ENCODE data around the gene AFF1.
"Not testable (repeated sequence)": the region's sequence is repeated elsewhere in the genome, so short reads cannot be mapped to it uniquely, and the experiment has no call there.

AFF1 gene

DNA sequence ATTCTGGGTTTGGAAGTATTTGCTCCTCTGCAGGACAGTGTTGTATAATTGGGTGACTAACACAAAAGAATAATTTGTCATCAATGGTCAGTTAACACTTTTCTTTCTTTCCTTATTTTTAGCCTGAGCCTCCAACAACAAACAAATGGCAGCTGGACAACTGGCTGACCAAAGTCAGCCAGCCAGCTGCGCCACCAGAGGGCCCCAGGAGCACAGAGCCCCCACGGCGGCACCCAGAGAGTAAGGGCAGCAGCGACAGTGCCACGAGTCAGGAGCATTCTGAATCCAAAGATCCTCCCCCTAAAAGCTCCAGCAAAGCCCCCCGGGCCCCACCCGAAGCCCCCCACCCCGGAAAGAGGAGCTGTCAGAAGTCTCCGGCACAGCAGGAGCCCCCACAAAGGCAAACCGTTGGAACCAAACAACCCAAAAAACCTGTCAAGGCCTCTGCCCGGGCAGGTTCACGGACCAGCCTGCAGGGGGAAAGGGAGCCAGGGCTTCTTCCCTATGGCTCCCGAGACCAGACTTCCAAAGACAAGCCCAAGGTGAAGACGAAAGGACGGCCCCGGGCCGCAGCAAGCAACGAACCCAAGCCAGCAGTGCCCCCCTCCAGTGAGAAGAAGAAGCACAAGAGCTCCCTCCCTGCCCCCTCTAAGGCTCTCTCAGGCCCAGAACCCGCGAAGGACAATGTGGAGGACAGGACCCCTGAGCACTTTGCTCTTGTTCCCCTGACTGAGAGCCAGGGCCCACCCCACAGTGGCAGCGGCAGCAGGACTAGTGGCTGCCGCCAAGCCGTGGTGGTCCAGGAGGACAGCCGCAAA lies 179.6 kb downstream of the AFF1 start:
- no peak for DNase-seq (ENCODE audit: low read depth in 3 of 3)

DNA sequence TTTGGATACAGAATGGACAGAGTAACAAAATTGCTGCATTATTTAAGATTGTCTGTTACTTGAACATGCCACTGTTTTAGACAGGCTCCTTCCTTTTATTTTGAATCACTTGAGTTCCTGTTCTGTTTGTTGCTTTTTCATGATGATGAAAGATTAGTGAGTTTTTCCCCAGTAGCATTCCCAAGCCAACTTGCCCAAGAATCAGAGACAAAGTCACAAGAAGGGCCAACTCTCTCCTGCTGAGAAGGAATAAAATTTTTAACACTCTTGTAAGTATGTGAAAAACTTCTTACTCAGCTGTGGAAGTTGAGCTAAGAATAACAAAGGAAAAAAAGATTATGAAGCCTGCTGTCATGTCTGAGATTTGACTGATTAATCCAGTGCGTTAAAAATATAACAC lies 181.4 kb downstream of the AFF1 start:
- no peak for DNase-seq (ENCODE audit: low read depth in 3 of 3)

DNA sequence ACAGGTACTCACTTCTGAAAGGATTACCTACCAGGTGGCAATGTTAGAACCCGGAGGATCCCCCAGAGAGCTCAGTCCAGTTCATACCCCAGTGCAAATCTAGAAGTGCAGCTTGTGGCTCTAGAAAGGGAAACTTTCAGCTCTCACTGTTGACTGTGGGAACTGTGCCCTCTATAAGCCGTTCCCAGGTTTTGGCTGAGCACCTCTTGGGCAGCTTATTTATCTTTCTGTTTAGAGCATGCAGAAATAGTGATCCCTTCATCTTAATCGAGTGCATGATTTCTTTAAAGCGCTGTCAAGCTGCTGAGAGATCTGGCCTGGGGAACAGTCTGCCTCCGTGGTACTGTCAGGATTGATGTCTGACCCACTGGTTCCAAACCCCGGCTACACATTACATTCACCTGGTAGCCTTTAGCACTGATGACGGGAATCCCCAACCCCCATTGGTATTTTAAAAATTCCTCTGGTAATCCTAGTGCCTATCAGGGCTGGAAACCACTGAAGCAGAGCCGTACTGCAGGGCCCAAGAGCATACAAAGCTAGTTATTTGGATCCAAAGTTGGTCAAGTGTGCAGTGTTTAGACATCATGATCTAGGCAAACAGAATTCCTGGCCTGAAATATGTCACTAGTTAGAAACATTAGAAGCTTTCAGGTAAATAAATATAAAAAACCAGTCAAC lies 182.4 kb downstream of the AFF1 start:
- no peak for DNase-seq (ENCODE audit: low read depth in 3 of 3)

DNA sequence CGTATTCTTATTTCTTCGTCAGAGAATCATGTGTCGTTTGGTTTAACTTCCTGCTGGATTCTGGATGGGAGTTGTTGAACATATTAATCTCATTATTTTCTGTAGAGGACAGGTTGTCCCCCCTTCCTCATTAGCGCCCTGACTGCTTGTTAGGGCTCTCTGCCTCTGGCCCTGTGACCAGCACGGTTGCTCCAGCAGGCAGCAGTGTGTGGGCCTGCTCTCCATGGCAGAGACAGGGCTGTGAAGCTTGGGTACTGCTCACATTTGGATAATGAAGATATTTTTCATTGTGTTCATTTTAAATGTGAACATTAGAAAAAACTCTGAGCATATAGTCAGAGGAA lies 182.9 kb downstream of the AFF1 start:
- DNase-seq (ENCODE audit: low read depth in 3 of 3): no peak

GRCh38 chr4:87118421-87118820 lies 183.6 kb downstream of the AFF1 start:
- no peak for DNase-seq (ENCODE audit: low read depth in 3 of 3)

DNA sequence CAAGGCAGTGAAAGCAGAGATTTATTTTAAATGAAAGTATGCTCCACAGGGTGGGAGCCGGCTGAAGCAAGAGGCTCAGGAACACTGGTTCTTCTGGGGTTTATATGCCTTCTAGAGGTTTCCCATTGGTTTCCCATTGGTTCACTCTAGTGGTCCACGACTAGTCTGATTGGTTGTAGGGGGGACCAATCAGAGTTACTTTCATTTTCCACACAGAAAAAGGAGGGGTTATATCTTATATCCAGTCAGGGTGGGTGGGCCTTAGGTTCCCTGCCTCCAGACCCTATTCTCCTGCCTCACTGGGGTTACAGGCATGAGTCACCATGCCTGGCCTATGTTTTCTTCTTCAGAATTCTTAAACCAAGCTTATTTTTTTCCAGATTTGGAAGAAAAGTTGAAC lies 184.0 kb downstream of the AFF1 start:
- no peak for DNase-seq (ENCODE audit: low read depth in 3 of 3)

DNA sequence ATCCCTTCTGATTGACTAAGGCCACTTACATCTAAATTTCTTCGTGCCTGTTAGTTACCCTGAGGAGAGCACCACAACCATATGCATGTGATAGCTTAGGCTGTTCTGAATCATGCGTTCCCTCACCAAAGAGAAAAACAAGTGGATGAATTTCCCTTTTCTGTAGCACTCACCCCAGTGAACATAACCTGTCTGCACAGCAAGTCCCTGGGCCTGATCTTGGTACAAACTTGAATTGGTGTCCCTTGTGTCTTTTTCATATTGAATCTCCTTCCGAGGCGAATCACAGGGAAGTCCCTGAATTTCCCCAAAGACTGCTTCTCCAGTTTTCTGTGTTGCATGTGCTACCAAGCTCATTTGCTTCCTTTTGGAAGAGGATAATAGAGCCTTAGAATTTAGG lies 185.2 kb downstream of the AFF1 start:
- DNase-seq (ENCODE audit: low read depth in 3 of 3): no peak

GRCh38 chr4:87120411-87121162 lies 185.8 kb downstream of the AFF1 start:
- DNase-seq (ENCODE audit: low read depth in 3 of 3): no peak

DNA sequence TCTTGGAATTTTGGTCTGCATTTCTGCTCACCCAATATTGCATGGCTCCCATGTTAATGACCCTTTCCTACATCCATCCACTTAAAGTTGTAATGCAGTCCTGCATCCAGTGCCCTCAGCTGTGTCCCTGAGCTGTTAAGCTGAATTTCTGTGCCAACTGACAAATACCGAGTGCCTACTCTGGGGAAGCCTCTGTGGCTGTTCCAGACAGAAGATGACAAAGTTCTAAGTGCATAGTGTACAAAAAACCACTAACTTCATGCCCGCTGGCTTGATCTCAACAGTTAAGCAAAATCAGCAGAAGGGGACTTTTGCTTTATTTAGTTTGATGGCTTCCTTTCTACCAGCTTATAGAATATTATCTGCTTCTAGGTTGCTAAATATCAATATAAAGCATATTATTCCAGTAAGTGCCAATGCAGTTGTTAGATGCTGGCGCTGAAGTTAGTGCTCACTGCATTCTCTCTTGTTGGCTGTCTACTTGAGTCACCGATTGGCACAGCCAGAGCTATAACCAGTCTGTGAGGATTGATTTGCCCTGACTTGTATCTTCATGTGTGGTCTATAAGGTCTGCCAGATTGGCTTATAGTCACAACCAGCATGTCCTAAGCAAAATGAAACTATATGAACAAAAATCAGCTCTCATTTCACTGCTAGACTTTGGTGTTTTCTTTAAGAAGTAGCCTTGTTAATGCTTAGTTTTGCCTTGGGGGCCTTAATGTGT lies 186.7 kb downstream of the AFF1 start:
- DNase-seq (ENCODE audit: low read depth in 3 of 3): no peak

DNA sequence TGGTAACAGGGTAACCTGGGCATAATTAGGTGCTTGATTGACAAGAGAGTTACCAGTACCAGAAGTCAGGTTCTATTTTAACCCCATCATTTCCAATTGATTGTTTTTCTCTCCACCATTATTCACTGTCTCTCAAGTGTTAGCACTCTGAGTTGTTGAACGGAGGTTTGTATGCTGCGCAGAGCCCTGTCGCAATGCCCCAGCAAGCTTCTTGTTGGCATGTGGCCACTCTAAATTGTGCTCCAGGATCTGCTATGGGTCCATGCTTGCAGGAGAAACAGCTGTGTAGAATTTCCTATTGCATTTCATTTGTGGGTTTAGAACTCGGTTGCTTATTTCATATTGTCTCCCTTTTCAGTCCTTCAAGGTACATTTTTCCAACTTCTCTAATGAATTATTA lies 187.4 kb downstream of the AFF1 start:
- no peak for DNase-seq (ENCODE audit: low read depth in 3 of 3)

DNA sequence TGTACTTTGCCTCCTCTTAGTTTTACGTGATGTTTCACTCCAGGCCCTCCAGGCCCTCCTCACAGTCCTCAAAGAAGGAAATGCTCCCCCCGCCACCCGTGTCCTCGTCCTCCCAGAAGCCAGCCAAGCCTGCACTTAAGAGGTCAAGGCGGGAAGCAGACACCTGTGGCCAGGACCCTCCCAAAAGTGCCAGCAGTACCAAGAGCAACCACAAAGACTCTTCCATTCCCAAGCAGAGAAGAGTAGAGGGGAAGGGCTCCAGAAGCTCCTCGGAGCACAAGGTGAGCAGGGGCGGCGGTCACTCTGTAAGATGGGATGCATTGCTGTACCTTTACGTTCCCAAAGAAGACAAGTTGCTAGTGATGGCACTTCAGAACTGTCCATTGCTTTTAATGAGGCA lies 191.2 kb downstream of the AFF1 start:
- no peak for DNase-seq (ENCODE audit: low read depth in 3 of 3)

GRCh38 chr4:87128006-87128705 lies 193.3 kb downstream of the AFF1 start:
- DNase-seq (ENCODE audit: low read depth in 3 of 3): no peak

DNA sequence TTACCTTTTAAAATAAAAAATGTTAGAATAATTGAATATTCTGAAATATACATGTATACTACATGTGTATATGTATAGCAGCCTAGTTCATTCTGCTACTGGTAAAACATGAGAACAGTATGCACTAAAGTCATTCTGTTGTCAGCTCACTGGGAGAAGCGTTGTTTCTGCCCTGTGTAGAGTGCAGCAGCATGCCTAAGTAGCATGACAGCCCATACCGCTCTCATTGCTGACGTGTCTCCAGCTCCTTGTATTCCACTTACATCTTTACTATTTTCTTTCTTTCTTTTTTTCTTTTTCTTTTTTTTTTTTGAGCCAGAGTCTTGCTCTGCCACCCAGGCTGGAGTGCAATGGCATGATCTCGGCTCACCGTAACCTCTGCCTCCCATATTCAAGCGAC lies 194.9 kb downstream of the AFF1 start:
- no peak for DNase-seq (ENCODE audit: low read depth in 3 of 3)

- no peak for DNase-seq (ENCODE audit: low read depth in 3 of 3)
Measured at GRCh38 chr4:87130985-87131703, 196.3 kb downstream of the AFF1 start.

DNA sequence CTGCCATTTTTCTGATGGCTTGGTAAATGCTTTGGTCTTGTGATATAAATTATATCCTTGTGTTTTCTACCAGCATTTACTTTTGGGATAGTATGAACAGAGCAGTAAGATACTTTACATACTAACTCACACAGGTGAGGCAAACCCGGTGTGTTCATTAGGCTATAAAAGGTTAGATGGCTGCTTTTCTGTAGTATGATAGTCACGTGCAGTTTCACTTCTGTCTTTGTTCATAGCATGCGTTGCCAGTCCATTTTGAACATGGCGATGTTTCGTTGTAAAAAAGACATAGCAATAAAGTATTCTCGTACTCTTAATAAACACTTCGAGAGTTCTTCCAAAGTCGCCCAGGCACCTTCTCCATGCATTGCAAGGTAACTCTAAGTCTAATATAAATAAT lies 197.2 kb downstream of the AFF1 start:
- DNase-seq (ENCODE audit: low read depth in 3 of 3): no peak

GRCh38 chr4:87133183-87133582 lies 198.4 kb downstream of the AFF1 start:
- DNase-seq (ENCODE audit: low read depth in 3 of 3): no peak

- no peak for DNase-seq (ENCODE audit: low read depth in 3 of 3)
Measured at GRCh38 chr4:87134122-87134521, 199.3 kb downstream of the AFF1 start.

- no peak for DNase-seq (ENCODE audit: low read depth in 3 of 3)
Measured at GRCh38 chr4:87141428-87141827, 206.6 kb downstream of the AFF1 start.

- DNase-seq (ENCODE audit: low read depth in 3 of 3): no peak
Measured at GRCh38 chr4:87144356-87144755, 209.5 kb downstream of the AFF1 start.

- not testable (repeated sequence) for DNase-seq (ENCODE audit: low read depth in 3 of 3)
Measured at GRCh38 chr4:87145934-87146333, 211.1 kb downstream of the AFF1 start.

GRCh38 chr4:87147116-87147515 lies 212.3 kb downstream of the AFF1 start:
- no peak for DNase-seq (ENCODE audit: low read depth in 3 of 3)

Measured in stimulated activated CD4-positive, alpha-beta T cell treated with anti-CD3 and anti-CD28 coated beads, TNF-alpha, amount 100 ng/mL, for 24 hours (primary cell).